Fibroblast of lung (primary cell): ENCODE measurements around the gene CCNL1. TPM values are rescaled to one million over a fixed set of nuclear protein-coding genes. Genes with fewer than 3 reads are reported as not detected.
A peak's percentile ranks its signal among the peaks of the same experiment; 100 is the strongest.

Experiments
- DNase-seq, 2 donors: peaks; one replicate each; pipeline versions ENCODE4 v3.0.0 to v3.0.0-alpha.2; 2010; ENCODE audit warnings: low read depth in 2 of 2
- H2AFZ ChIP-seq: 2 replicates; pipeline ENCODE4 v1.5.1; 2012; ENCODE audit warnings: low read length, control low read depth, inconsistent platforms
- H3K27ac ChIP-seq: 2 replicates; pipeline ENCODE4 v1.5.1; 2011; ENCODE audit warnings: low read length, control low read depth; ENCODE audit not compliant: insufficient read depth
- H3K27me3 ChIP-seq: 2 replicates; pipeline ENCODE4 v1.5.1; 2011; ENCODE audit warnings: mild to moderate bottlenecking, low read length; ENCODE audit not compliant: control insufficient read depth, insufficient read depth
- H3K36me3 ChIP-seq: 2 replicates; pipeline ENCODE4 v1.5.1; 2011; ENCODE audit warnings: low read length; ENCODE audit not compliant: control insufficient read depth, insufficient read depth
- H3K4me1 ChIP-seq: 2 replicates; pipeline ENCODE4 v1.5.1; 2011; ENCODE audit warnings: low read length; ENCODE audit not compliant: control insufficient read depth, insufficient read depth; ENCODE audit errors: extremely low read depth
- H3K4me2 ChIP-seq: 2 replicates; pipeline ENCODE4 v1.5.1; 2011; ENCODE audit warnings: low read length, control low read depth; ENCODE audit not compliant: insufficient read depth; ENCODE audit errors: extremely low read depth
- H3K4me3 ChIP-seq, 4 experiments: fragments of 200-600 bp in 1 of 4; sonication (generic) in 1 of 4; replicated peaks in 1 of 4; 2 replicates each; pipeline ENCODE4 v1.5.1; 2011 to 2016; ENCODE audit warnings: low read length in 4 of 4, low read depth in 3 of 4, mild to moderate bottlenecking in 3 of 4, control low read depth in 2 of 4, inconsistent platforms in 1 of 4, mixed read lengths in 1 of 4; ENCODE audit not compliant: insufficient read depth in 1 of 4; ENCODE audit errors: control extremely low read depth in 1 of 4
- H3K79me2 ChIP-seq: 2 replicates; pipeline ENCODE4 v1.5.1; 2012; ENCODE audit warnings: mild to moderate bottlenecking, low read length, inconsistent platforms; ENCODE audit not compliant: control insufficient read depth, insufficient read depth
- H3K9ac ChIP-seq: 2 replicates; pipeline ENCODE4 v1.5.1; 2011; ENCODE audit warnings: mild to moderate bottlenecking, low read length, control low read depth; ENCODE audit not compliant: insufficient read depth
- H3K9me3 ChIP-seq: 2 replicates; pipeline ENCODE4 v1.5.1; 2012; ENCODE audit warnings: low read depth, low read length; ENCODE audit not compliant: control insufficient read depth, insufficient read depth
- H4K20me1 ChIP-seq: 2 replicates; pipeline ENCODE4 v1.5.1; 2011; ENCODE audit warnings: low read length; ENCODE audit not compliant: control insufficient read depth, insufficient read depth; ENCODE audit errors: extremely low read depth
- CTCF ChIP-seq, 2 donors: IDR thresholded peaks in 1 of 2; conservative IDR thresholded peaks in 1 of 2; 1 replicate in 1 of 2; 2 replicates in 1 of 2; pipeline ENCODE4 v1.5.1; 2011 to 2012; ENCODE audit warnings: low read length in 2 of 2, control low read depth in 1 of 2, inconsistent platforms in 1 of 2, low read depth in 1 of 2, mild to moderate bottlenecking in 1 of 2
- EZH2 ChIP-seq: IDR thresholded peaks from 2 replicates; pipeline ENCODE4 v1.5.1; 2012; ENCODE audit warnings: low read length, control low read depth, mild to moderate bottlenecking; ENCODE audit errors: missing control alignments
- polyA plus RNA-seq, 2 donors: library from polyadenylated mRNA; depleted of rRNA in 1 of 2; stranded (reverse) in 1 of 2; unstranded in 1 of 2; fragments of >200 nt; gene quantifications; 2 replicates each; pipeline ENCODE4 v1.2.1, GENCODE V29; 2011 to 2012; ENCODE audit warnings: missing spikeins in 1 of 2
- total RNA-seq: library from RNA; depleted of rRNA; stranded (reverse); fragments of >200 nt; gene quantifications from 2 replicates; pipeline ENCODE4 v1.2.1, GENCODE V29; 2014

Gene CCNL1
- total and polyA plus RNA-seq, 2 donors (not counting 1 experiment from before 2014, with no cell fraction given): 63.8 to 219 TPM

- no peak overlapping the region for H3K9ac ChIP-seq
- H3K9me3 ChIP-seq: no peaks in the 10 kb centered on the region
- no peak overlapping the region for H3K4me3 ChIP-seq
- DNase-seq: no peak
- no peak overlapping the region for H3K27ac ChIP-seq
- peak overlapping the region; percentile 26 for H3K4me2 ChIP-seq
- no peak overlapping the region for H2AFZ ChIP-seq
- no peaks in the 10 kb centered on the region for H3K36me3 ChIP-seq
- H3K4me1 ChIP-seq: peaks cover under 1% of the 10 kb centered on the region
- H4K20me1 ChIP-seq: no peaks in the 10 kb centered on the region
- TF ChIP-seq CTCF (conservative IDR thresholded peaks at IDR 0.05 in 1 of 2, IDR thresholded peaks at IDR 0.05 in 1 of 2; ENCODE audit: low read depth in 1 of 2, low read length in 2 of 2) (no peak), EZH2 (no peak)
- H3K79me2 ChIP-seq: no peaks in the 10 kb centered on the region
- H3K27me3 ChIP-seq: no peaks in the 10 kb centered on the region
These were observed 49.1 kb downstream of the CCNL1 start for GRCh38 chr3:157110761-157111278.

- no peak overlapping the region for H3K4me3 ChIP-seq
- no peak overlapping the region for H3K4me2 ChIP-seq
- no peak overlapping the region for H3K27ac ChIP-seq
- H3K4me1 ChIP-seq: no peaks in the 10 kb centered on the region
- no peak overlapping the region for H2AFZ ChIP-seq
- H3K9ac ChIP-seq: no peak overlapping the region
- DNase-seq: no peak
- no peaks in the 10 kb centered on the region for H3K27me3 ChIP-seq
- TF ChIP-seq EZH2 (no peak), CTCF (conservative IDR thresholded peaks at IDR 0.05 in 1 of 2, IDR thresholded peaks at IDR 0.05 in 1 of 2; ENCODE audit: low read depth in 1 of 2, low read length in 2 of 2) (no peak)
- H3K9me3 ChIP-seq: no peaks in the 10 kb centered on the region
- H4K20me1 ChIP-seq: no peaks in the 10 kb centered on the region
- no peaks in the 10 kb centered on the region for H3K36me3 ChIP-seq
- H3K79me2 ChIP-seq: no peaks in the 10 kb centered on the region
These were observed 50.4 kb downstream of the CCNL1 start for GRCh38 chr3:157109267-157110141.

GRCh38 chr3:157107644-157108133 is 52.3 kb downstream of the CCNL1 start:
- Histone ChIP-seq H4K20me1 (no peaks in the 10 kb centered on the region), H3K4me2 (no peak overlapping the region), H3K4me3 (no peak overlapping the region), H3K79me2 (no peaks in the 10 kb centered on the region), H3K27me3 (no peaks in the 10 kb centered on the region), H3K4me1 (no peaks in the 10 kb centered on the region), H2AFZ (no peak overlapping the region), H3K27ac (no peak overlapping the region), H3K9me3 (no peaks in the 10 kb centered on the region), H3K36me3 (no peaks in the 10 kb centered on the region), H3K9ac (no peak overlapping the region)
- no peak for DNase-seq
- TF ChIP-seq EZH2: no peak
- TF ChIP-seq CTCF (conservative IDR thresholded peaks at IDR 0.05 in 1 of 2, IDR thresholded peaks at IDR 0.05 in 1 of 2; ENCODE audit: low read depth in 1 of 2, low read length in 2 of 2): no peak
